GM12892 (cell line): Measurements from ENCODE around the gene PRAME.
A peak's percentile ranks its signal among the peaks of the same experiment; 100 is the strongest.
"Not testable (repeated sequence)": the region's sequence is repeated elsewhere in the genome, so short reads cannot be mapped to it uniquely, and the experiment has no call there.

Source experiments
- DNase-seq: peaks from one replicate; pipeline ENCODE4 v3.0.0; 2011; ENCODE audit not compliant: insufficient read length
- FAIRE-seq: peaks from 2 replicates; lab custom pipeline; 2011; peaks lifted over from hg19 to GRCh38; lab: Jason Lieb, UNC
- POLR2A ChIP-seq: IDR thresholded peaks from 2 replicates; pipeline ENCODE4 v1.6.1; 2011; ENCODE audit warnings: low read depth, low read length, control low read depth
- POLR2AphosphoS5 ChIP-seq: IDR thresholded peaks from 2 replicates; pipeline ENCODE4 v1.6.1; 2011; ENCODE audit warnings: low read depth, low read length, control low read depth
- TAF1 ChIP-seq: IDR thresholded peaks from 2 replicates; pipeline ENCODE4 v1.6.1; 2011; ENCODE audit warnings: low read depth, mild to moderate bottlenecking, control low read depth, low read length, borderline replicate concordance

PRAME gene

DNA sequence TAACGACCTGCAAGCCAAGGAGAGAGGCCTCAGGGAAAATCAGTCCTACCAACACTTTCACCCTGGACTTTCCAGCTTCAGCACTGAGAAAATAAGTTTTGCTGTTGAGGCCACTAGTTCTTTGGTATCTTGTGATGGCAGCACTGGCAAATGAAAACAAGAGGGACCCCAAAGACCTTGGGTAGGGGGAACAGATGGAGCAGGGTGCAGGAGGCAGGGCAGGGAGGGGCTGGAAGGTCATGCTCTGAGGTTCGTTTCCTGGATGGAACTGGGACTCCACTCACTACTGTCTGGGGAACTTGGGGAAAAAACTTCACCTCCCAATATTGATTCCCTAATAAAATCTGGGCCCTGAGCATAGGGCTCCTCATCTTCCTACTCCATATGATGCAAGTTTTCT is 34.2 kb upstream of the PRAME start:
- DNase-seq (no peak), FAIRE-seq (no peak)
- TF ChIP-seq TAF1: no peak
- no peak for TF ChIP-seq POLR2AphosphoS5
- no peak for TF ChIP-seq POLR2A

DNA sequence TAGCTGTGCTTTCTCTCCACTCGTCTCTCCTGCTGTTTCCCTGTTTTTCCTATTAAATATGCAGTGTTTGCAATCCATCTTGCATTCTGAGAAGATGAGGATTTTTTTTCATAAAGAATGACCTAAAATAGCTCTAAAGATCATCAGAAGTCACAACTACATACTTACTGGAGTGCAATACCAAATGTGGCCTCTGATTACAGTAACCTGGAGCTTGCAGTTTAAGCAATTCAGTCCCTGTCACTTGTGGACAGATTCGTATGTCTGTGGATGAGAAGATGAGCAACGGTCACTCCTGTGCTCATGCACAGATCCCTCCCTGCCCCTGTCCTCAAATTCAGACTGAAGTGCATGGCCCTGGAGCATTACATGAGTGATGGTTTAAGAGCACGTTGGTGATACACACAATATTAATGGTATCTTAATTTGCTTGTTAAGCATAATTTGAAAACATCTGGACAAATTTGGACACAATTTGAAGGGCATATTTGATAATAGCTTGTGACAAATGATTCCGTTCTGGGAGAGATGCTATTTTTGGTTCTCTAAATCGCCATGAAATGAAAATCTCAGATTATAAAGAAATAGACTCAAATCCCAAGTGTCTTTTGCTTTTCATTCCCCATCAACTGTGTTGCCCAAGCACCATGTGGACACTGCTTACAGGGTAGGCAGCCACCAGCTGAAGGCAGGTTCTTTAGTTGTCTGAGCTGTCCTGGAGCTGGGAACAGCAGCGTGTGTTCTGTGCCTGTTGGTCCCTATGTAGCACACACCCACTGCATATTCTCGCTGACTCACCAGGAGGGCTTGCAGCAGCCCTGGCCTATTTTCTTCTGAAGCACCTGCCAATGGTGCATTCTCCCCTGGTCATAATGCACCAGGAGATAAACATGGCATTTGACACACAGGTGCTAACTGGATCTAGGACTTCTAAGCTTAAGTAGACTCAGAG is 32.6 kb upstream of the PRAME start:
- TF ChIP-seq TAF1 (no peak), POLR2AphosphoS5 (no peak), POLR2A (no peak)
- DNase-seq: no peak
- FAIRE-seq: no peak

DNA sequence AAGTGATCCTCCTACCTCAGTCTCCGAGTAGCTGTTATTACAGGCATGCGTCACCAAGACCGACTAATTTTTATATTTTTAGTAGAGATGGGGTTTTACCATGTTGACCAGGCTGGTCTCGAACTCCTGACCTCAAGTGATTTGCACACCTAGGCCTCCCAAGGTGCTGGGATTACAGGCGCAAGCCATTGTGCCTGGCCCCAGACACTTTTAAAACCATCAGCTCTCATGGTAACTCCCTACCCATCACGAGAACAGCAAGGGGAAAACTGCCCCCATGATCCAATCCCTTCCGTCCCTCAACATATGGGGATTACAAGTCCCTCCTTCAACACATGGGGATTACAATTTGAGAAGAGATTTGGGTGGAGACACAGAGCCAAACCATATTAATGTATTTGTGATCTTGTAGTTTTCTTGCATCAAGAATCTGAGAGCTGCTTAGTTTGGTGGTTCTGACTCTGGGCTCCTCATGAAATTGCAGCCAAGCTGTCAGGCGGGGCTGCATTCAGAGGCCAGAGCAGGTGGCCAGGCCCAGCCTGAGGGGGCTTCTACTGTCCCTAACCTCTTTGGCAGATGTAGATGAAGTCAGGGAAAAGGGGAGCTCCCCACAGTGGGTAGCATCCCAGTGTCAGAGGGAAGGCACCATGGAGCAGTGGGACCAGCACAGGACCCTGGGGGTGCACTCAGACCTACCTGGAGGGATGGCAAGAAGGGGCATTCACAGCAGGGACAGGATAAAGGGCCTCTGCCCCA is 31.2 kb upstream of the PRAME start:
- DNase-seq: no peak
- no peak for TF ChIP-seq POLR2A
- no peak for TF ChIP-seq POLR2AphosphoS5
- no peak for TF ChIP-seq TAF1
- FAIRE-seq: no peak

DNA sequence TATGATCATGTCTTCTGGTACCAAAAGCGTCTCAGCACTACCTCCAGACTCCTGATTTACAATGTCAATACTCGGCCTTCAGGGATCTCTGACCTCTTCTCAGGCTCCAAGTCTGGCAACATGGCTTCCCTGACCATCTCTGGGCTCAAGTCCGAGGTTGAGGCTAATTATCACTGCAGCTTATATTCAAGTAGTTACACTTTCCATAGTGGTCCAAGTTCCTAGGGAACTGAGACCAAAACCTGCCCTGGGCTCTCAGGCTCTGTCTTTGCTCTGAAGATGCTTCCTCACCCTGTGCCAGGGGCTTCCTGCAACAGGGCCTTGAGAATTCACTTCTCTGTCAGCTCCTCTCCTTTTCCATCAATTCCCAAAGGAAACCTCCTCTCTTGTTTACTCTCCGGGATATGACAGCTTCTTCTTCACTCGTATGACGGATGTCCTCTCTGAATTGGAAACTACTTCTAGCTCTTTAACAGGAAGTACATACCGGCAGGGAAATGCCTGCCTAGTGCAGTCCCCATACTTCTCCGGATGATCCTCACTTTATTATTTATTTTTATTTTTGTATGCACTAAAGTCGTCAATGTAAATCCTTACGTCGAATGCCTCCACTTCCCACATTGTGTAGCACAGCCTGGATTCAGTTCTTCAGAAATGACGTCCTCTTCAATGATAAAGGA is 29.6 kb upstream of the PRAME start:
- TF ChIP-seq POLR2A (no peak), POLR2AphosphoS5 (no peak), TAF1 (no peak)
- DNase-seq: no peak
- FAIRE-seq: peak; percentile 67

DNA sequence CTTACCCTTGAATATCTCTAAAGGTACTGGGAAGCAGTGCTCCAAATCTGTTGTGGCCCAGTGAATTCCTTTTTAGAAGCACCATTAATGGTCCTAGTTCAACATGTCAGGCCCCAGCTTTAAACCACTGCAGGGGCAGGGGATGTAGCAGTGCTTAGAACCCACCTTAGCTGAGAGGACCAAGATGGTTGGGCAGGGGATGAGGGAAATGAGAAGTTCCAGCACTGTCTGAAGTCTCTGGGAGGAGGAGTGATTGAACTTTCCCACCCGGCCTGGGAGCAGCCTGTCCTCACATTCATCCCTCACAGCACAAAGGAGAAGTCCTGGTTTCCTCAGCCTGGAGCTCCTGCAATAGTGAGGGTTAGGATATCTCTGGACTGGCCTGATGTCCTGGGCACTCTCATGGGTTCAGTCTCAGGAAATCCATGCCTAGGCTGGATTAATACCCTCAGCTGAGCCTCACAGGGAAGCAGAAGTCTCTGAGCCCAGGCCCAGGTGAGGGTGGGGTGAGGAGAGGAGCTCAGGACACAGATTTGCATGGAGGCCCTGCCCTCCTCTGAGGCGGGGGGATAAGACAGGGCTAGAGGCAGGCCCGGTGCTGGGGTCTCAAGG is 28.6 kb upstream of the PRAME start:
- TF ChIP-seq TAF1 (no peak), POLR2AphosphoS5 (no peak), POLR2A (no peak)
- DNase-seq: no peak
- FAIRE-seq: peak; percentile 60

DNA sequence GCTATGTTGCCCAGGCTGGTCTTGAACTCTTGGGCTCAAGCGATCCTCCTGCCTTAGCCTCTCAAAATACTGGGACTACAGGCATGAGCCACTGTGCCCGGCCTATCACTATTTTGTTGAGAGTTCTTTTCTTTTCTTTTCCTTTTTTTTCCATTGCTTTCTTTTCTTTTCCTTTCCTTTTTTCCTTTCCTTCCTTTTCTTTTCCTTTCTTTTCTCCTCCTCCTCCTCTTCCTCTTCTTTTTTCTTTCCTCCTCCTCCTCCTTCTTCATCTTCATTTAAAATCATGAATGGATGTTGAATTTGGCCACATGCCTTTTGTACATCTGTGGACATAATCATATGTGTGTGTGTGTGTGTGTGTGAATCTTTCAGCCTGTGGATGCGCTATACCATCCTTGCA is 25.7 kb upstream of the PRAME start:
- DNase-seq: no peak
- no peak for FAIRE-seq
- TF ChIP-seq TAF1: no peak
- no peak for TF ChIP-seq POLR2AphosphoS5
- TF ChIP-seq POLR2A: no peak

DNA sequence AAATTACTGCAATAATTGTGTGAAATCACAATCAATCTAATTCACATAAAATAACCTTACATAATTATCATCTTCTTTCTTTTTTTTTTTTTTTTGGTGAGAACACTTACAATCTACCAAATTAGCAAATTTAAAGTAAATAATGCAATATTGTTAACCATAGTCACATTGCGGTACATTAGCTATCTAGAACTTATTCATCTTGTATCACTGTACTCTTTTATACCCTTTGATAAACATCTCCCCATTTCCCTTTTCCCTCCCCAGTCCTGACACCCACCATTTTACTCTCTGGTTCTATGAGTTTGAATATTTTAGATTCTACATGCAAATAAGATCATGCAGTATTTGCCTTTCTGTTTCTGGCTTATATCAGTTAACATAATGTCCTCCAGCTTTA is 24.0 kb upstream of the PRAME start:
- TF ChIP-seq POLR2A: no peak
- TF ChIP-seq POLR2AphosphoS5: no peak
- no peak for TF ChIP-seq TAF1
- no peak for DNase-seq
- FAIRE-seq: no peak

DNA sequence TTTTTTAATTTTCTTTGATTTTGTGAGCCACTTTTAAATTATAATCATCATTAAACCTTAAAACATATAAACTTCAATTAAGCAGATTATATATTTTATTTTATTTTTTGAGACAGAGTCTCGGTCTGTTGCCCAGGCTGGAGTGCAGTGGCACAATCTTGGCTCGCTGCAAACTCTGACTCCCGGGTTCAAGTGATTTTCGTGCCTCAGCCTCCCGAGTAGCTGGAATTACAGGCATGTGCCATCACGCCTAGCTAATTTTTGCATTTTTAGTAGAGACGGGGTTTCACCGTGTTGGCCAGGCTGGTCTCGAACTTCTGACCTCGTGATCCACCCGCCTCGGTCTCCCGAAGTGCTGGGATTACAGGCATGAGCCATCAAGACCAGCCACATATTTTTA is 22.5 kb upstream of the PRAME start:
- not testable (repeated sequence) for FAIRE-seq

DNA sequence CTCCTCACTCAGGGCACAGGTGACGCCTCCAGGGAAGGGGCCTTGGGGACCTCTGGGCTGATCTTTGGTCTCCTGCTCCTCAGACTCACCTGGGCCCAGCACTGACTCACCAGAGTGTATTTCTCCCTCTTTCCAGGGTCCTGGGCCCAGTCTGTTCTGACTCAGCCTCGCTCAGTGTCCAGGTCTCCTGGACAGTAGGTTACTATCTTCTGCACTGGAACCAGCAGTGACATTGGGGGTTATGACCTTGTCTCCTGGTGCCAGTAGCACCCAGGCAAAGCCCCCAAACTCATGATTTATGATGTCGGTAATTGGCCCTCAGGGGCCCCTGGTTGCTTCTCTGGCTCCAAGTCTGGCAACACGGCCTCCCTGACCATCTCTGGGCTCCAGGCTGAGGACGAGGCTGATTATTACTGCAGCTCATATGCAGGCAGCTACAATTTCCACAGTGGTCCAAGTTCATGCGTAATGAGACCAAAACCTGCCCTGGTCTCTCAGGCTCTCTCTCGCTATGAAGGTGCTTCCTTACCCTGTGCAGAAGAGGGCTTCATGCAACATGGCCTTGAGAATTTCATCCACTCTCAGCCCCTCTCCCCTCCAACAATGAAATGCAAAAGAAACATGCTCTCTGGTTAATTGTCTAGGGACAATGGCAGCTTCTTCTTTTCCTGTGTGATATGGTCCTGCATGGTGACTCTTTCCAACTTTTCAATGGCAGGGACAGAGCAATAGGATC is 21.0 kb upstream of the PRAME start:
- FAIRE-seq (no peak), DNase-seq (no peak)
- no peak for TF ChIP-seq POLR2AphosphoS5
- TF ChIP-seq TAF1: no peak
- TF ChIP-seq POLR2A: no peak

More for the DNA sequence above, 22.5 kb upstream of the PRAME start:
- DNase-seq: not testable (repeated sequence)

DNA sequence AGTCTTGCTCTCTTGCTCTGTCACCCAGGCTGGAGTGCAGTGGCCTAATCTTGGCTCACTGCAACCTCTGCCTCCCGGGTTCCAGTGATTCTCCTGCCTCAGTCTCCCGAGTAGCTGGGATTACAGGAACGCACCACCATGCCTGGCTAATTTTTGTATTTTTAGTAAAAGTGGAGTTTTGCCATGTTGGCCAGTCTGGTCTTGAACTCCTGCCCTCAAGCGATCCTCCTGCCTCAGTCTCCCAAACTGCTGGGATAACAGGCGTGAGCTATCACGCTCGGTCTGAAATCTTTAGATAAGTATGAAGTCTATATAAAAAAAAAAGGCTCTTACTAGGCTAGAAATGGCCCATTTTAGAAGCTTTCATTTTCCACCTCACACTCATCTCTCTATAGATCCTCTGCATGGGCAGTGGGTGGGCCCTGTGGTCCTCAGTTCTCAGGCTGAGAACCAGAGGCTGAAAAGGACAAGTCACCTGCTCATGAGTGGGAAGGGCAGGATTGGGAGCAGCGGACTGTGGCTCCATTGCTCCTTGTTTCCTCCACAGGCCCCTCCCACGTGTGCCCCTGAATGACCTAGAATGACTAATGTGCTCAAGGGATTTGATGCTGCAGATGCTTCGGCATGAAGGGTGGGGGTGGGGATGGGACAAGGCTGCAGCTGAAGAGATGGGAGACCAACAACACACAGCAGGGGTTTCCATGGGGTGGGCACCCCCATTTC is 19.8 kb upstream of the PRAME start:
- FAIRE-seq (no peak), DNase-seq (no peak)
- no peak for TF ChIP-seq POLR2AphosphoS5
- TF ChIP-seq TAF1: no peak
- no peak for TF ChIP-seq POLR2A

DNA sequence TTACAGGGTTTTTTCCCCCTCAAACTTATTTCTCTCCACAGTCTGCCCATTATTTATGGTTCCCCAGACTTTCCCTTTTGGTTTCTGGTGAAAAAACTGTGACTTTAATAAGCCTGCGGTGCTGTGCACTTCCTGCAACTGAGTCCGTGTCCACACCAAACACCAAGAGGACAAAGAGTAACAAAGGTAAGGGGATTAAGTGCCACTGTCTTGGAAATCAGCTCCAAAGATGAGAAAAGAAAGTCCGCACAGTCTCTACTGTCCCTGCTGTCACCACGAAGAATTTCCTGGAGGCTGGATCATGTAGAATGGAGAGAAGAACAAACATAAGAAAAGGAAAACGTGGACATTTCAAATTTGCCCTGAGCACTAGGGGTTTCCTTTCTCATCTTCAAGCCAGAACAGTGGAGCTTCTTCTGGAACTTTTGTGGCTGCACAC is 17.9 kb upstream of the PRAME start:
- DNase-seq (no peak), FAIRE-seq (no peak)
- TF ChIP-seq POLR2A: no peak
- no peak for TF ChIP-seq TAF1
- no peak for TF ChIP-seq POLR2AphosphoS5
